ENCODE data around the gene FGF14.

Gene FGF14

DNA sequence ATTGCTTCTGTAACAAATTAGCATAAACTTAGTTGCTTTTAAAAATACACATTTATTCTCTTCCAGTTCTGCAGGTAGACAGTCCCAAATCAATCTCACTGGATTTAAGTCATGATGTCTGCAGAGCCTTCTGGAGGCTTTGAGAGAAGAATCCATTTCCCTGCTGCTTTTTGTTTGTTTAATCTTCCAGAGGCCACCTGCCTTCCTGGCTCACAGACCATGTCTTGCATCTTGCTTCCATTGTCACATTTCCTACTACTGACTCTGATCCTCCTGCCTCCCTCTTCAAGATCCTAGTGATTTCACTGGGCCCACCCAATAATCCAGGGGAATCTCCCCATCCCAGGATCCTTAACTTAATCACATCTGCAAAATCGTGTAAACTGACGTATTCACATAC is 476.1 kb downstream of the FGF14 start:
- DNase-seq (ENCODE audit: low read depth) = no peak

DNA sequence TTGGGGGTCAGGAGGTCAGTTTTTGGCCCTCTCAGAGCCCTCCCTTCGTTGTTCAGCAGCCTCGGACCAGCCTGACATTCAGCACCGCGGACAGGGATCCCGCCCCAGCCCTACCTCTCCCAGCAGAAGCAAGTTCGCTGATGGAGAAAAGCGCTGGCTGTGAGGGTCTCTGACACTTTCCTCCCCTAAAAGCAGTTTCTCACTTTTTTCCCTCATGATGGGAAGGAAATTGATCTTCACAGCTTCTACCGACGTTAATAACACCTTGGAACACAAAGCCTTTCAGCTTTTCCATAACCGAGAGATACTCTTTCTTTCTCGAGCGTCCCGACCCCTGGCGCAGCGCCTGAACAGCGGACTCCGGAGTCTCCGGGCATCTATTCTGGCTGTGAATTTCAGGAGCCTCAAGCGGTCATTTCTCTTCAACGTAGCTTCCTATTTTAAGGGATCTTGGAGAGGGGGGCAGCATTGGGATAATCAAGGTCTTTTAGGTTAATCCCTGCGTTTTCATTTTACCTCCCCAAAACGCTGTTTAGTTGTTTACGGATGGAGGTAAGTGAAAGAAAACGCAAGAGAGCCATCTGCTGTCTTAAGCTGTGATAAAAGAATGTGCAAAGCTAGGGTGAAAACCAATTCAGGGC is 482.2 kb downstream of the FGF14 start:
- no peak for DNase-seq (ENCODE audit: low read depth)

DNA sequence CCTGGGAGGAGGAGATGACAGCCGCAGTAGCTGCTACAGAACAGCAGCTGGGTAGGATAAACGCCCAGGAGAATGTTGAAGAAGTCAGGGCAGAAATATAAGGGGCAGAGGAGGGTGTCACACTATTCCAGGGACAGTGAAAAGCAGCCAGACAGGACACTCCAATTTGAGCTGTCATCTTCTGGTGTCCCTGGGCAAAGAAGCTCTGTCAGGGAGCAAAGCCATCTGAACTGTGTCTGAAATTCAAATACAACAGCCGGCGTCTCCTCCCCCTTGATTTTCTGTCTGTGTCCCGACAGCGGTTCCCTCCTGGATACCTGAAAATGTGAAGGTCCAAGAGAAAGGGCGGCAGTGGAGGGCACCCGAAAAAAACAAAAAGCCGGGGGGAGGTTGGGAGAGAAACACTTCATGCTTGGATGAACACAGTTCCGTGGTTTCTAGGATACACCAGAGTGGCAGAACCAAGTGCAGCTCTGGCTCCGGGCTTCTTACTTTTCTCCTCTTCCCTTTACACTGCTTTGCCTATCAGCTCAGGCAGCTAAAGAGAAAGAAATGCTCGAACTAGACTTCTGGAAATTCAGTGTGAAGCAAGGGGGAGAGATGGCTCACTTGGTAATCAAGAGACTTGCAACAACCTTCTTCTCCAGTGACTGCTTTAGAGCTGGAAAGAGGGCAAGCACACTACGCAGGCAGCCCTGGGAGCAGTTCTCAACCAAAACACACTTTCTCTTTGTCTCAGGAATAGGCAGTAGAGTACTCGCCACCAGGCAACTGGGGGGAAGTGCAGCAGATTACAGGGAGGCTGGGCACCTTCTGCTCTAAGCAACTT is 483.8 kb downstream of the FGF14 start:
- no peak for DNase-seq (ENCODE audit: low read depth)

DNA sequence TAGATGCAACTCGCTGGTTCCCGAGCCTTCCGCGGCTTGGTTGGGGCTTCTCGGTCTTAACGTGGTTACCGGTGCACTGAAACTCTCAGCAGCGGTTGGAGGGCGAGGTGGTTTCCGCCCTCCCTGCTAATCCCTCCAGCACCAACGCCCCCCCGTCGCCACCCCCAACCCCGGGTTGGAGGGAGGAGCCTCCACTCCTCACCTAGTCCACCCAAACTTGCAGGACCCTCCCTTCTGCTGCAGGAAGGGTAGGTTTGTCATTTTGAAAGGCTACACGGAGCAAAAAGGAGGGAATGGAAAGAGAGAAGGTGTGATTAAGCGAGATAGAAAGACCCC is 484.4 kb downstream of the FGF14 start:
- no peak for DNase-seq (ENCODE audit: low read depth)

DNA sequence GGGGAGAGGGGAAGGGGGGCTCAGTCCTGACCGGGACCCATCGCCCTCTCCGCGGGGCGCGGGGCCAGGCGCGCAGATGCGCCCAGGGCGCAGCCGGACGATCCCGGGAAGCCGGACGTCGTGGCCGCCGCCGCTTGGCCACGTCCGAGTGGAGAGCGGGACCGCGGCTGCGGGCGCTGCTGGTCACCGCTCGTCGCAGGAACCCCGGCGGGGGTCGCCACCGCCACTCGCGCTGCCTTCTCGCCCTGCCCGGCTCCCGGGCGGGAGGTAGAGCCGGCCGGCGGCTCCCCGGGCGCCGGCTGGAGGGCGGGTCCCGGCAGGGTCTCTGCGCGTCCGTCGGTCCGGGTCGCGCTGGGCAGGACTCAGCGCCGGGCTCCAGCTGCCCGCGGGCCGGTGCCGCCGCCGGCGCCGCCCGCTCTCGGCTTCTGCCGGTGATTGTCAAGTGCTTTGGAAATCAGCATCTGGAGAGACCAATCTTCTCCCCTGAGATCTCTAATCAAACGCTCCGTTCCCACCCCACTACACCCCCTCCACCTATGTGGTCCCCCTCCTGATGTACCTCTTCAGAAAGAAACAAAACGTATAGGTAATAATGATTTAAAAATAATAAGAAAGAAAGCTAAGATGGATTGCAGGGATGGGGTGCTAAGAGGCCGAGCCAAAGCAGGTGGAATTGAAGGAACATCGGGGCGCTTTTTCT is 484.9 kb downstream of the FGF14 start:
- DNase-seq (ENCODE audit: low read depth) = no peak

DNA sequence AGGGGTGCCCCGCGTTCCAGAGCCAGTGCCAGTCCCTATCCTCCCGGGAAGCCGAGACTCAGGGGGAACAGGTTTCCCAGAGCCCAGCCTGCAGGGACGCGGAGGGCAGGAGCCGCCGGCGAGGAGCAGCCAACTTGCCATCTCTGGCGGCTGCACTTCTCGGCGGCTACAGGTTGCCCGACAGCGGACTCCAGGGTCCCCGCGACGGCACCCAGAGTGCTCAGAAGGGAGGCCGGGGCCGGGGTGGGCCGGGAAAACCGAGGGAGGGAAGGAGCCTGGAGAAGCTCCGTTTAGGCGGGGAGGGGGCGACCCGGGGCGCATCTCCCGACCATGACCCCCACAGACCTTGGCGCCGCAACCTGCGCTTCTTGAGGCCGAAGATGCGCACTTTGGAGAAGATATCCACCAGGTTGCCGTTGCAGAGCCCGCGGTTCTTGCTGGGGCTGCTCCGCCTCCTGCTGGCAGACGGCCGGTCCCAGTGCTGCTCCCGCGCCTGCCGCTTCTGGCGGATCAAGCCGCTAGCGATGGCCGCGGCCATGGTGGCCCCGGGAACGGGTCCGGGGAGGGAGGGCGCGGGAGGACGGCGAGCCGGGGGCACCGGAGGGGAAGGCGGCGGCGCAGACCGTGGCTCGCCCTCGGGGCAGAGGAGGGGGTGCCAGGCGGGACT is 485.6 kb downstream of the FGF14 start:
- DNase-seq (ENCODE audit: low read depth) = no peak

DNA sequence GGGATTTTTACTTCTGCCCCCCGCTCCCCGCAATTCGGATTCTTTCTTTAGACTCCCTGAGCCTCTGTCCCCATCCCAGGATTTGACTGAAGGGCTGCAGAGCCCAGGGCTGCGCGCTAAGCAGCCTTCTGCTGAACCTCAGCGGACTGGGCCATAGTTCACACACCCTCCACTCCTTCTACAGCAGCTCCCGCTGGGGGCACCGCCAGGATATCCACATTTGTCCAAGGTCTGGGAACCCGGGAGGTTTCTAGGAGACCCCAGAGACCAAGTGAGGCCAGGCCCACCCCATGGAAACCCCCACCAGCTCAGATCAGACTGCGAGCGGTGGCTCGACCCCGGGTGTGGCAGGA is 486.1 kb downstream of the FGF14 start:
- no peak for DNase-seq (ENCODE audit: low read depth)

DNA sequence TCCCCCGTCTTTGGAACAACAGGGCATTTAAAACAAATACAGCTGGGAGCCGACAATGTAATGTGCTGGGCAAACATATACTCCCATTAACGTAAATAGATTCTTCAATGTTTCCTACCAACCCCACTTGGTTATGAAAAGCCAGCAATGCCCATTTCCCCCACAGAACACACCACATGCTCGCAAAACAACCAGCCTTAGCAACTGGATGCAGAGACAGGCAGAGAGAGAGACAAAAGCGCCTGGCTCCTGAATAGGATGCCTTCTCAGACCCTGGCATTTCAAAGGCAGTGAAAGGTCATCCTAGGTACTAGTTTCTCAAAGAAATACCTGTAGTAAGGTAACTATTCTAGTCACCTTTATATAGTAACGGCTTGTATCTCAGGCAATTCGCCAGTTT is 486.5 kb downstream of the FGF14 start:
- no peak for DNase-seq (ENCODE audit: low read depth)

DNA sequence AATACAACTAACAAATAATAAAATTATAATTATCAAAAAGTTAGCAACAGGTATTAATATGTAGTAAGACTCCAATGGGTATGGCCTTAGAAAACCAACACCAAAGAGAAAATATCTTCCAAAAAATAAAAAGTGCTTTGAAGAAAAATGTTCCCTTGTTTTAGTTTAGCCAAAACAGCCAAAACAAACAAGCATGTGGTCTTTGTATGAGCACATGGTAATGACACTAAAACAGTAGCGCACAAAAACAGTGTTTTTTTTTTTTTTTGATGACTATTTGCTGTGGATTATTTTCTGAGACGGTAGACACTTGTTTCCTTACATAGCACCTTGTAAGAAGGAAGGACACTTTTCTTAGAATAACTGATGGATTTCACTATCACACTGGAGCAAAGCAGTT is 490.1 kb downstream of the FGF14 start:
- no peak for DNase-seq (ENCODE audit: low read depth)

DNA sequence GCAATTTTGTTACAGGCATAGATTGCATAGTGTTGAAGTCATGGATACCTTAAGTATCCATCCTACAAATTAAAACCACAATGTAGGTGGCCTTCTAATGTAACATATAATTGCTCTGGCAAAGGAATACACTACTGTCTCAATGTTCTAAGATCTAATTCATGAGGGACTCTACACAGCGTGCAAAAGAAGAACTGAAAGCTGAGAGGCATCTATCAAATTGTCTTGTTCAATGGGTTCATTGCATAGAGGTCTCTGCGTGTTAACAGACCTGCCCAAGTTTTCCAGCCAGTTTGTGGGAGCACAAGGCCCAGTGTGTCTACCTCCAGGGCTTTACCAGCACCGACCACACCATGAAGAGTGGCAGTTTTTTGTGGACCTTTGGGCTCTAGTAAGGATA is 498.0 kb downstream of the FGF14 start:
- DNase-seq (ENCODE audit: low read depth) = no peak

DNA sequence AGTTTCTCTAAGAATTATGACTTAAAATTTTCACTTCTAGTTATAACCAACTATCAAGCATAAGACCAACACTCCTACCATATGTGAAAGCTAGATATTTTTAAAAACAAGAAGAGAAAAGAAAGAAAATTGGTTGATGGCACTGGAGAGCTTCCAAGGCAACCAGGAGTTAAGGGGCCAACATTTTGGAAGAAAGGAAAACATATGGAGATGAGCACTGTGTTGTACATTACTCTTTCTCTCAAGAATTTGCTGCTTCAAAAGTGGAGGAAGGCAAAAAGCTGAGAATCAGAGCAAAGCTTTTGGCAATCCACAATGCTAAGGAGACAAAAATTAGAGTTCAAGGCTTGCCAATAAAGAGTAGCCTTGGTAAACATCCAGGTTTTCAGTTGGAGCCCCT is 503.2 kb downstream of the FGF14 start:
- no peak for DNase-seq (ENCODE audit: low read depth)

DNA sequence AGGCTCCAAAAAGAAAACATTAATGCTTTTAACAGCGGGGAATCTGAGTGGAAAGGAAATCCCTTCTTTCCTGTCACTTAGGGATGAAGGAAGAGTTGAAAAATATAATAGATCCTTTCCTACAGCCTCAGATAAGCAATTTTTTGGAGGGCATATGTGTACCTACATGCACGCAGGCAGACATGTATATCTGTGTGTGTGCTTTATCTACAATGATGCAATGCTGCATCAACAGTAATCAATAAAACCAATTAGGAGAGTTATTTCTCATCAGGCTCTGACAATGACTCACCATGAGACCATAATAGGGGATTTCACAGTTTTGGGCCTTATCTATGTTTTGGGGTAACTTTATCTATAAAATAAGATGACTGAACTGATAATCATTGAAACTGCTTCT is 505.3 kb downstream of the FGF14 start:
- DNase-seq (ENCODE audit: low read depth) = no peak

DNA sequence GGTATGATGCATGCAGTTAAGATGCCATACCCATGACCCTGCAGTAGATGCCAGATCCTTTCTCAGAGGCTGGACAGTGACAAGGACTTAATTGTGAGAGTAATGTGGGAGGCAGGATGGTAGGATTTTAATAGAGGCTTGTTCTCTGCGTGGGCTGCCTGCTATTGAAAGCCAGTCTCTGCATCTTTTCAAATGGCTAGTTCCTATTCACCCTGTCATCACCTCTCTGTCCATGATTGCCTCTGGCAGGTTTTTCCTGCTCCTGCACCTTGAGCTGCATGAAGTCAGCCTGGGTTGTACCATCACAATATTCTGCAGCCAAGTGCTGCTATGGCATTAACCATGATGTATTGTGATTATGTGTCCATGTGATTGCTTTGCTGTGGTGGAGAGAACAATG is 508.8 kb downstream of the FGF14 start:
- no peak for DNase-seq (ENCODE audit: low read depth)

DNA sequence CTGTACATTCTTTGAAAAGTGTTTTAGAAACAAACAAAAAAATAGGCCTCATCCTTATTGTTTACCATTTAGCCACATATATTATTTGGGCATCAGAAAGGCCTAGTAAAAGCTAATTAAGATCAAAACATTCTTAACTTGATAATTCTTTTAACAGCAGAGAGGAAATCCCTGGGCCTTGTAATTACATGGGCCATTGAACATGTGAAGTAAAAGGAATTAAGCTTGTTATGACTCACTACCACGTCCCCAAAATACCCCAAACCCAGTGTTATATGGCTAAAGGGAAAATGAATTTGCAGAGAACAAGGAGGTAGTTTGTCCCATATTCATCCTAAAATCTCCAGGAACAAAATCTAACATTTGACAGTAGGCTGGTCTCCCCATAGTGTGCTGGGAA is 509.6 kb downstream of the FGF14 start:
- no peak for DNase-seq (ENCODE audit: low read depth)

DNA sequence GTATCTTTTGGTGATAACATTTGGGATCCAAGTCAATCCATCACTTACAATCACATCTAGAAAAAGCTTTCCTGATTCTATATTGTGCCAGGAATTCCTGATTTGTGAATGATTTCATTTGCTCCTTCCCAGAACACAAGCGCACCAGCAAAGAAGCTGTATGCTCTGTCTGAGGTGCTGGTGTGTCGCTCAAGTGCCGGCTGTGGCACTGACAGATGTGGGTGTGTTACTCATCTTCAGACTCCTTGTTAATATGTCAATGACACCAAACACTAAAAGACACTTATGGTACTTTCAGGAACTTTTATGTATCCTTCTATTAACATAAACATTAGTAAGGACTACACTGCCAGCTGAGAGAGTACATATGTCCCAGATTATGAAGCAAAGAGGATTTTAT is 520.3 kb downstream of the FGF14 start:
- DNase-seq (ENCODE audit: low read depth) = no peak

DNA sequence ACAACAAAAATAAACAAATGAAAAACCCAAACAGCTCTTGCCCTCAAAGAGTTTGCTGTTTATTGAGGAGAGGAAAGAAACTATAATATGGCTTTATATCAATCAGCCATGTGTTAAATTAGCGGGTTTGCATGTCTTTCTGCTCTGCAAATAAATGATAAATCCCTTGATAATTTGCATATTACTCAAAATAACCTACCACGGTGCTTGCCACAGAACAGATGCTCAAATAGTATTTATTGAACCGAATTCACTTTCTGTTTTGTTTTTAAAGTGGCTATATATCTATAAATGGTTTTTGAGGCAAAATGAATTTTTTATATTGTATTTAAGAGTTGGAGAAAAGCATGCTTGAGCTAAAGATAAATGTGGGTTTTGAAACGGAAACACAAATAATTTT is 521.3 kb downstream of the FGF14 start:
- DNase-seq (ENCODE audit: low read depth) = no peak

DNA sequence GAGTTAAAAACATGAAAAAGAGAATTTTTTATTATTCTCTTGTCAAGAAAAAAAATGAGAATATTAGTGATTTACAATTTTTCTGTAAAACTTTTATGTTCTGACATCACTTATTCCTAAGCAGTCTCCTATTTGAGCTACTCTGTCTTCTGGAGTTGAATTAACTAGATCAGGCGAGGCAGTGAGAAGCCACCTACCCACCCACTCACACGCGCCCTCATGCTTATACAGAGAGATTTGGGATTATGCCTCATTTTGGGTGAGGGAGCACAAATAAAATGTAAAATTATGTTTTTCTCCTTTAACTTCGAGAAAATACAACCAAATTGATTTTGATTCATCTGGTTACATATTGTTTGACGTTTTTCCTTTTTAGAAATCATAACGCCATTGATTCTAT is 524.9 kb downstream of the FGF14 start:
- no peak for DNase-seq (ENCODE audit: low read depth)

DNA sequence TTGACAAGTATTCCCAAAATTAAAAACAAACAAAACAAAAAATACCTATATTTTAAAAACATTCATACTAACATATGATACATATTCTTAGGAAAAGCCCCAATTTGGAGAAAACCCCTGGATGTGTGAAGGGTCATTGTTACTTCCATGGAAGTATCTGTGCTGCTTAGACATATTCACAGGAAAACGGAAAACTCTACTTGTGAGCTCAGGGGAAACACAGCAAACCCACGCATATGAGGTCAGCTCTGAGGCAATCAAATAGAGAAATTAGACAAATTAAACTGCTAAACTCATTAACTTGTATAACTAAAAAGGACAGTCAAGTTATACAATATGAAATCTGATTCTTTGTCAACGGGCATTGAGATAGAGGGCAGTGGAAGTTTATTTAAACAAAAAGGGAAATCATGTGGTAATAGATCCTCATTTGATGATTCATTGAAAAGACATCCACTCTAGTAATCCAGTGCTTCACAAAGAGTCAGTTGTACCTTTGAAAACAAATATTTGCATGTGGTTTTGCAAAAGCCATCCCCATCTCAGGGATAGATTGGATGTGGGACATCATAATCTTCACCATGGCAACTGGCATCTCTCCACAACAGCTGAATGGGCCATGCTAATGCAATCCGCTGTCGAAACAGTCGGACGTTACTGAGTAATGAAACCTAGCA is 526.0 kb downstream of the FGF14 start:
- no peak for DNase-seq (ENCODE audit: low read depth)

DNA sequence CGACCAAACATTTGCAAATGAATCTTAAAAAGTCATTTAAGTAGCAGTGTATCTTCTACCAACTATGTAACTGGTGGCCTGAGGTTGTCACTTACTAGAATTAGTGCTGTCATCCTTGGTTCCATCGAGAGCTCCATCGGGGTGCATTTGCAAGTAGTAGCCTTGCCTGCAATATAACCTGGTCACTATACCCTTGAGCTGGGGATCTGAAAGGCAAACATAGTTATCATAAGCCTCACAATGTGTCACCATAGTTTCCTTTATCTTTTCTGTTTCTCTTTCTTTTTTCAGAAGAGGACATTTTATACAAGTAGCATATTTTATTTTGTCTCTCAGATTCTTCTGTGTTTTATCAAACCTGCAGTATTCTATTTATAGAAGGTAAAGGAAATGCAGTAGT is 526.8 kb downstream of the FGF14 start:
- no peak for DNase-seq (ENCODE audit: low read depth)

DNA sequence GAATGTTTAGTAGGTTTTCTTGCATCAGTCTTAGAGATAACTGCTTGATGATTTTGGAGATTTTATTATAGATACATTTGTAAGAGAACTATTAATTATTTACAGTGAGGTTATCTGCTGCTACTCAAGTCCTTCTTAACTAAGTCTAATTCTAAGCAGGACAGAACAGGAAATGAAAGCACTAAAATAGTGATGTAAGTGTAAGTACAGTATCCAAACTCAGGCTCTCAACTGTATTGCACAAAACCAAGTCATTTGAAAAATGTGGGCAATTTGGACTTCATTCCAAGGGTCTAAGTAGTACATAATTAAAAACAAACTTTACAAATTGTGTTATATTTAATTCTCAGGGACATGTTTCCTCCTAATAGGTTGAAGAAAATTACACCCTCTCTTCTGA is 532.3 kb downstream of the FGF14 start:
- no peak for DNase-seq (ENCODE audit: low read depth)

DNA sequence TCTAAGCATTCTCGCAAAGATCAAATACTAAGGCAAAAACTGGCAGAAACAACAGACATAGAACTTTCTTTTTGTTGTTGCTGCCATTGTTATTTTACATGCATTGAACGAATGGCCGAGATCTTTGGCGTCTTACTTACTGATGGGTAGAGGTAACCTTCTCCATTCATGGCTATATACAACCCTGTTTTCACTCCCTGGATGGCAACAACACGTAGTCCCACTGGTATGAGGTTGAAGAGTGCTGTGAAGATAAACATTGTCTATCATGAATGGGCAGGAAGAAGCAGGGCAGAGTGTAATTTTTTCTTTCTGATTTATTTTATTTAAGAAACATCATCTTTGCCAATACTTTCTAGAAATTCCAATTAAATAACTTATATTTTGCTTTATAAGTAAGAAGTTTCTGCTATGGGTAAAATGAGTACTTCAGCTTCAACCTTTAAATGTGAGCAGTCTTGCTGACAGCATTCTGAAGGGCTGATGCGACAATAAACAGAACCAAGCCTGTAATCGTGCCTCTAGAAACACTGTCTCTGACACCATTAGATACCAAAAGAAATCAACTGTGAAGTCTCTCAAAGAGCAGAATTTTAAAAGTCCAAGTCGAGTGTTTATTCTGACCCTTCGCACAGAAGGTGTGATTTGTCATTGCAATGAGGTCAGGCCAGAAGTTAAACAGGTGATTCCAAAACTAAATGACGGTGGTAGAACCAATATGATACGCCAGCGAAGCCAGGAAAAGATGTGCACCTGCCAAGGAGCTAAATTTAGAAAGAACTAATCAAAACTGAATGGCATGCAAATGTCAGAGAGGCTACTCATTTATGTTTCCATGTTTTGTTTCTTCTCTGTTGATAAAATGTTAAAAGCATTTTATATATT is 533.0 kb downstream of the FGF14 start:
- no peak for DNase-seq (ENCODE audit: low read depth)

All from stimulated activated CD8-positive, alpha-beta memory T cell treated with anti-CD3 and anti-CD28 coated beads, Interleukin-12 subunit alpha, Interleukin-12 subunit beta, amount 100 ng/mL, for 4 hours (primary cell).